Keratinocyte (primary cell): Measurements from ENCODE around the gene SPRED2. TPM values are rescaled to one million over a fixed set of nuclear protein-coding genes. Genes with fewer than 3 reads are reported as not detected.

Experiments used
- DNase-seq: peaks from one replicate; pipeline ENCODE4 v3.0.0-alpha.2; 2011; ENCODE audit warnings: low read depth, missing footprints, low spot score
- FAIRE-seq: peaks from 2 replicates; lab custom pipeline; 2011; peaks lifted over from hg19 to GRCh38; lab: Jason Lieb, UNC
- H2AFZ ChIP-seq: 2 replicates; pipeline ENCODE4 v1.6.0; 2012; ENCODE audit warnings: low read length, control low read depth, inconsistent platforms; ENCODE audit not compliant: control insufficient read depth
- H3K27ac ChIP-seq: 2 replicates; pipeline ENCODE4 v1.5.1; 2011; ENCODE audit warnings: low read length; ENCODE audit not compliant: control insufficient read depth, insufficient read depth
- H3K27me3 ChIP-seq: 3 replicates; pipeline ENCODE4 v1.6.0; 2011; ENCODE audit warnings: low read length; ENCODE audit not compliant: control insufficient read depth, insufficient read depth; ENCODE audit errors: extremely low read depth
- H3K36me3 ChIP-seq, 2 experiments: 2 replicates in 1 of 2; 3 replicates in 1 of 2; pipeline ENCODE4 v1.5.1; 2011; ENCODE audit warnings: low read length in 2 of 2, mild to moderate bottlenecking in 1 of 2; ENCODE audit not compliant: control insufficient read depth in 2 of 2, insufficient read depth in 2 of 2; ENCODE audit errors: extremely low read depth in 1 of 2
- H3K4me1 ChIP-seq: 3 replicates; pipeline ENCODE4 v1.5.1; 2011; ENCODE audit warnings: low read length; ENCODE audit not compliant: control insufficient read depth, insufficient read depth; ENCODE audit errors: extremely low read depth
- H3K4me2 ChIP-seq: 3 replicates; pipeline ENCODE4 v1.6.0; 2011; ENCODE audit warnings: low read depth, low read length; ENCODE audit not compliant: control insufficient read depth, insufficient read depth; ENCODE audit errors: extremely low read depth
- H3K4me3 ChIP-seq, 3 experiments: fragments of 200-600 bp in 1 of 3; sonication (generic) in 1 of 3; 2 replicates in 2 of 3; 3 replicates in 1 of 3; pipeline ENCODE4 v1.5.1; 2011 to 2016; ENCODE audit warnings: low read length in 3 of 3, mild to moderate bottlenecking in 3 of 3, control low read depth in 2 of 3, inconsistent platforms in 1 of 3, low read depth in 1 of 3, mixed read lengths in 1 of 3, mixed run types in 1 of 3, moderate library complexity in 1 of 3; ENCODE audit not compliant: control insufficient read depth in 2 of 3, insufficient read depth in 2 of 3; ENCODE audit errors: extremely low read depth in 1 of 3
- H3K79me2 ChIP-seq: 2 replicates; pipeline ENCODE4 v1.6.0; 2012; ENCODE audit warnings: low read length; ENCODE audit not compliant: control insufficient read depth, insufficient read depth
- H3K9ac ChIP-seq: 3 replicates; pipeline ENCODE4 v1.6.0; 2011; ENCODE audit warnings: low read length; ENCODE audit not compliant: control insufficient read depth, insufficient read depth; ENCODE audit errors: extremely low read depth
- H3K9me1 ChIP-seq: 3 replicates; pipeline ENCODE4 v1.6.0; 2011; ENCODE audit warnings: low read length; ENCODE audit not compliant: control insufficient read depth, insufficient read depth; ENCODE audit errors: extremely low read depth
- H3K9me3 ChIP-seq: 2 replicates; pipeline ENCODE4 v1.5.1; 2012; ENCODE audit warnings: low read depth, low read length; ENCODE audit not compliant: control insufficient read depth
- H4K20me1 ChIP-seq: 3 replicates; pipeline ENCODE4 v1.6.0; 2011; ENCODE audit warnings: low read length; ENCODE audit not compliant: control insufficient read depth, insufficient read depth; ENCODE audit errors: extremely low read depth
- EZH2 ChIP-seq: IDR thresholded peaks from one replicate; pipeline ENCODE4 v1.6.1; 2012; ENCODE audit warnings: inconsistent platforms, mild to moderate bottlenecking, low read length, moderate library complexity
- dilution Hi-C: fragments of 300-500 bp; cut with MboI; formaldehyde crosslinking; loops from one replicate; pipeline ENCODE4 v1.7.0; 2020; ENCODE audit warnings: low sequenced_read_pairs; ENCODE audit not compliant: extremely low pct_ligation_motif_present
- polyA plus RNA-seq, 5 experiments: library from polyadenylated mRNA; depleted of rRNA in 3 of 5; stranded (reverse) in 3 of 5; stranded (forward) in 1 of 5; unstranded in 1 of 5; fragments of >200 nt; gene quantifications; 1 replicate in 1 of 5; 2 replicates in 3 of 5; 3 replicates in 1 of 5; pipeline versions ENCODE4 v1.2.1 to v1.2.3, GENCODE V29; 2011 to 2012; ENCODE audit warnings: missing spikeins in 2 of 5, low read depth in 1 of 5, low replicate concordance in 1 of 5
- TF ChIP-seq, protein P1 (sequence below), 3 experiments: IDR thresholded peaks in 1 of 3; conservative IDR thresholded peaks in 1 of 3; optimal IDR thresholded peaks in 1 of 3; 2 replicates in 2 of 3; 3 replicates in 1 of 3; pipeline versions ENCODE3 to v1.5.1; 2011; ENCODE audit warnings: low read length in 3 of 3, mild to moderate bottlenecking in 3 of 3, moderate library complexity in 2 of 3, control low read depth in 1 of 3, inconsistent platforms in 1 of 3; ENCODE audit not compliant: insufficient read depth in 2 of 3; ENCODE audit errors: extremely low read depth in 1 of 3

SPRED2 gene
- polyA plus RNA-seq, 1 donor (not counting 4 experiments of a cell fraction or from before 2014, with no cell fraction given) = 26.8 TPM

DNA sequence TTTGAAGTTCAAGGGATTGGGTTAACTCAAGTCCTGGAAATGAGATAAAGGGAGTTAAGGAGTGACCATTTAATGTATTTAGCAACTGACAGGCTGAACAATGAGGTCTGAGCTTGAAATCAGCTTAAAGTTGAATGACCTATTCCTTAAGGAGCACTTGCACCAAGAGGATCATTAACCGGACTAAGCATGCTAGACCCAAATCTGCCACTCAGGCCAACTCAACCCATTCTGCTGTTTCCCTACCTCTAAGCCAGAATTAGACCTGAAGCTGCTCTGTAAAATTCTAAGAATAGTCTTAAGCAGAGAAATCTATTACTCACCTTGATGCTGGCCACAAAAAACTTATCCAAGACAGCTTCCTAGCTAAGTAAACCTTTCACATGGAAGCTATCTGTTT is 59.8 kb downstream of the SPRED2 start:
- no peak for DNase-seq
- Histone ChIP-seq H3K36me3 (peaks cover 3 to 12% of the 10 kb centered on the region in 2 experiments), H3K4me1 (peaks cover 34% of the 10 kb centered on the region), H3K4me2 (no peak overlapping the region), H3K27me3 (no peaks in the 10 kb centered on the region), H3K9me1 (peaks cover 4% of the 10 kb centered on the region), H3K79me2 (peaks cover 90% of the 10 kb centered on the region), H3K9ac (no peak overlapping the region), H3K27ac (no peak overlapping the region), H3K4me3 (no peak overlapping the region), H3K9me3 (no peaks in the 10 kb centered on the region), H2AFZ (no peak overlapping the region), H4K20me1 (peaks cover 6% of the 10 kb centered on the region)
- dilution Hi-C loops = no loop called here
- peak; percentile 34 for FAIRE-seq
- TF ChIP-seq, protein P1, sequence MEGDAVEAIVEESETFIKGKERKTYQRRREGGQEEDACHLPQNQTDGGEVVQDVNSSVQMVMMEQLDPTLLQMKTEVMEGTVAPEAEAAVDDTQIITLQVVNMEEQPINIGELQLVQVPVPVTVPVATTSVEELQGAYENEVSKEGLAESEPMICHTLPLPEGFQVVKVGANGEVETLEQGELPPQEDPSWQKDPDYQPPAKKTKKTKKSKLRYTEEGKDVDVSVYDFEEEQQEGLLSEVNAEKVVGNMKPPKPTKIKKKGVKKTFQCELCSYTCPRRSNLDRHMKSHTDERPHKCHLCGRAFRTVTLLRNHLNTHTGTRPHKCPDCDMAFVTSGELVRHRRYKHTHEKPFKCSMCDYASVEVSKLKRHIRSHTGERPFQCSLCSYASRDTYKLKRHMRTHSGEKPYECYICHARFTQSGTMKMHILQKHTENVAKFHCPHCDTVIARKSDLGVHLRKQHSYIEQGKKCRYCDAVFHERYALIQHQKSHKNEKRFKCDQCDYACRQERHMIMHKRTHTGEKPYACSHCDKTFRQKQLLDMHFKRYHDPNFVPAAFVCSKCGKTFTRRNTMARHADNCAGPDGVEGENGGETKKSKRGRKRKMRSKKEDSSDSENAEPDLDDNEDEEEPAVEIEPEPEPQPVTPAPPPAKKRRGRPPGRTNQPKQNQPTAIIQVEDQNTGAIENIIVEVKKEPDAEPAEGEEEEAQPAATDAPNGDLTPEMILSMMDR (optimal IDR thresholded peaks at IDR 0.05 in 1 of 3, IDR thresholded peaks at IDR 0.05 in 1 of 3, conservative IDR thresholded peaks at IDR 0.05 in 1 of 3; ENCODE audit: extremely low read depth in 1 of 3, insufficient read depth in 2 of 3, low read length in 3 of 3) = no peak
- no peak for TF ChIP-seq EZH2

DNA sequence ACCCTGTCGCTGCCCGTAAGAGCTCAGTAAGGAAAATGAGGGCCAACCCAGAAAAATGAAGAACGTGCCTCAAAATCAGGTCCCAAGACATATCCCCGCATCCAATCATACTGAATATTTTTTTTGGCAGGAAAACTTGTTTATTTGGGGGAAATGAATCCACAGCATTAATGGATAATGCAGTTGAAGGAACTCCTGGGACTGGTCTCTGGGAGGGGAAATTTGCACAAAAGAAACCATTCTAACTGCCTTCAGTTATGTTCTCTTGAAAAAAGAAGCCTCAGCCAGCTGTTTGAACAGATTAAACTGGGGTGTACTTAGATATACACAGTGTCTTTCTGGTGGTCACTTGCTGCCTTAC is 61.3 kb downstream of the SPRED2 start:
- Histone ChIP-seq H3K27me3 (no peaks in the 10 kb centered on the region), H3K9me3 (no peaks in the 10 kb centered on the region), H3K4me3 (no peak overlapping the region), H4K20me1 (peaks cover 6% of the 10 kb centered on the region), H3K79me2 (peaks cover 81% of the 10 kb centered on the region), H3K4me2 (no peak overlapping the region), H2AFZ (no peak overlapping the region), H3K9ac (no peak overlapping the region), H3K4me1 (peaks cover 41% of the 10 kb centered on the region), H3K9me1 (peaks cover 4% of the 10 kb centered on the region), H3K36me3 (peaks cover 1 to 8% of the 10 kb centered on the region in 2 experiments), H3K27ac (no peak overlapping the region)
- DNase-seq (no peak), FAIRE-seq (no peak)
- dilution Hi-C loops = no loop called here
- TF ChIP-seq EZH2 = no peak
- TF ChIP-seq, protein P1 (optimal IDR thresholded peaks at IDR 0.05 in 1 of 3, IDR thresholded peaks at IDR 0.05 in 1 of 3, conservative IDR thresholded peaks at IDR 0.05 in 1 of 3; ENCODE audit: extremely low read depth in 1 of 3, insufficient read depth in 2 of 3, low read length in 3 of 3) = no peak
